SH-SY5Y (cell line): ENCODE data around the gene TOPAZ1.

ENCODE experiments used
- GATA2 ChIP-seq: IDR thresholded peaks from 2 replicates; pipeline ENCODE4 v1.6.1; 2011; ENCODE audit warnings: mild to moderate bottlenecking, low read depth, low read length
- GATA3 ChIP-seq: IDR thresholded peaks from 2 replicates; pipeline ENCODE4 v1.6.1; 2011; ENCODE audit warnings: low read depth, mild to moderate bottlenecking, low read length, moderate library complexity

The TOPAZ1 gene

GRCh38 chr3:44280631-44281030 lies 38.9 kb downstream of the TOPAZ1 start:
- no peak for TF ChIP-seq GATA2
- TF ChIP-seq GATA3, result no peak

- TF ChIP-seq GATA2 (no peak), GATA3 (no peak)
Observed at GRCh38 chr3:44284949-44285348, 43.3 kb downstream of the TOPAZ1 start.

DNA sequence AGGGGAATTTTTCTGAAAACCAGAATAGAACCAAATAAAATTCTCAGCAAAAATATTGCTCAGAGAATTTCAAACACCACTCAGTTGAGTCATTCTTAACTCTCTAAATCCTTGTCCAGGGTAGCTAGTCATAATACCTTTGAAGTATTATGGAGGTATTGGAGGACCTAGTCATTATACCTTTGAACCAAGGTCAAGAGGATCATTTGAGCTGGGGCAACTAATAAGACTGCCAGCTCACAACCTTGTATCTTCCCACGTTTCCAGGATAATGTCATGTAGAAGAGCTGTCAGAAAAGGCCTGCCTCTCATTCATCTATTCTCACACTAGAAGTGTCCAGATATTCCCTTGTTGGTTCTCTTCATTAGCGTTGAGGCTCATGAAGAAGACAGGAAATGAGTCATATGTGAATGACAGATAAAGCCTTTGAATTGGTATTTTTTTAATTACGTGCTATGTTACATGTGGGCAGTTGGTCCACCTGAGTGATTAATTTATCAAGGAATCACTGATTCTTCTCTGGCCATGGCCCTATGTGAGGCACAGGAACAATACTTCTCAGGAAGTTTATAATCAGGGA lies 48.3 kb downstream of the TOPAZ1 start:
- TF ChIP-seq GATA2 (no peak), GATA3 (no peak)

DNA sequence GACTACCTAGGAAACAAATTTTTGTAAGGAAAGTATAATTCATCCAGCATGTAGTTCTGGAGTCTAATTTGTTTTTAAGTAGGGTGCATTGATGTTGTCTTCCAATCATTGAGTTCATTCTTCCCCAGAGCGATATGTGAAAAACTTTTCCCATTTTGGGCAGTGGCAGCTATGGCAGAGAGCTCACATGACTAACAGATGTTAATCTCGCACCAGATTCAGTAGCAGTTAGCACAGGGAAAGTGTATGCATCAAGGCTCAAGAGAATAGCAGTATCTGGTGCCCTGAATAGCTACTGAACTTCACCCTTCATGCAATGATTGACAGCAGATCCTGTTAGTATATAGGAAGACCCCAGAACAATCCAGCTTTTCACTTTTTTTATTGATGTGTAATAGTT lies 50.6 kb downstream of the TOPAZ1 start:
- TF ChIP-seq GATA3, result no peak
- no peak for TF ChIP-seq GATA2

DNA sequence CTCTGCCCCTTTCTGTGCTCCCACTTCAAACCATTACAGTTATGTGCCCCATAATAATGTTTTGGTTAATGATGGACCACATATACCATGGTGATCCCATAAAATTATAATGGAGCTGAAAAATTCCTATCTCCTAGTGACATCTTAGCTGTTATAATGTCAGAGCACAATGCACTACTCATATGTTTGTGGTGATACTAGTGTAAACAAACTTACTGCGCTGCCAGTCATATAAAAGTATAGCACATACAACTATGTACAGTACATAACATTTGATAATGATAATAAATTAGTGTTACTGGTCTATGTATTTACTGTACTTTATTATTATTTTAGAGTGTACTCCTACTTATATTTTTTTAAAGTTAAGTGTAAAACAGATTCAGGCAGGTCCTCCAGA lies 51.3 kb downstream of the TOPAZ1 start:
- no peak for TF ChIP-seq GATA2
- no peak for TF ChIP-seq GATA3

DNA sequence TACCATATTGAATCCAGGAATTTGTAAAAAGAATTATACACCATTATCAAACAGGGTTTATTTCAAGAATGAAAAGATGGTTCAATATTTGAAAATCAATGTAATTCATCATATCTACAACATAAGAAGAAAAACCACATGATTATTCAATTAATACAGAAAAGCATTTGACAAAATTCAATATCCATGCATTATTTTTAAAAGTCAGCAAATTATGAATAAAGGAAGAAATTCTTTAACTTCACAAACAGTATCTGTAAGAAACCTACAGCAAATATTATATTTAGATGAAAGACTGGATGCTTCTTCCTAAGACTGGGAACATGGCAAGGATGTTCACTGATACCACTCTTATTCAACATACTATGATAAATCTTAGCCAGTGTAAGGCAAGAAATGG lies 55.6 kb downstream of the TOPAZ1 start:
- TF ChIP-seq GATA2 (no peak), GATA3 (no peak)

GRCh38 chr3:44301746-44302145 lies 60.1 kb downstream of the TOPAZ1 start:
- TF ChIP-seq GATA2 (no peak), GATA3 (no peak)

DNA sequence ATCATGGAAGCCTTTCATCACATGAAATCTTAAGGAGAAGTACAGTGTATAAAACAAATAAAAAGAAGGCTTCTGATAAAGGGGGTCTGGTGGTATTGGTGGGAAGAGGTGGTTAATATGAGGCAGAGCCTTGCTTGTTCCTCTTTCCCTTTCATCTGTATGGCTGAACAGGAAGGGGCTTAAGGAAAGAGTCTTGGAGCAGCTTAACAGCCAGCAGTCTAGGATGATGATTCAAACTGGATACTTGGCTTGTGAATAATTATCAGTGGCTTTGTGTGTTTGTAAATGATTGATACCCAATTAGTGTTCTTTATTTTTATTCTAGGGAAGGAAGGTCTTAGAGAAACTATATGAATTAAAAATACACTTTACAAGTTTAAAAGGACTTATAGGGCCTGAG lies 67.8 kb downstream of the TOPAZ1 start:
- TF ChIP-seq GATA2, result no peak
- no peak for TF ChIP-seq GATA3

DNA sequence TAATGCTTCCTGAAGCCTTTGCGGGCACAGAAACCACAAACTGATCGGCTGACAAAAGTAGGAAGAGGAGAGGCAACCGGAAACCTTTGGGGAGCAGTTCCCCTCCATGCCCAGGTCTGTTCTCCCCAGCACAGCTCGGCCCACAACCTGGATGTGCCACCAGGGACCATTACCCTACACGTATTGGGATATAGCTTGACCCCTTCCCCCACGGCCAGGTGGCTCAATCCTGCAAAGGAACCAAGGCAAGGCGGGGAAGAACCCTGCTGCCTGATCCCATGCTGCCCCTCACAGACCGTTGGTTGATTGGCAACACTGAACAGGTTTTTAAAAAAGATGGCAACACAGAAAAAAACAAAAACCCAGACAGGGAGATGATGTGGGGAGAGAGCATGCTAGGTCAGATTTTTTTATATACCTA lies 77.2 kb downstream of the TOPAZ1 start:
- TF ChIP-seq GATA3 (no peak), GATA2 (no peak)

DNA sequence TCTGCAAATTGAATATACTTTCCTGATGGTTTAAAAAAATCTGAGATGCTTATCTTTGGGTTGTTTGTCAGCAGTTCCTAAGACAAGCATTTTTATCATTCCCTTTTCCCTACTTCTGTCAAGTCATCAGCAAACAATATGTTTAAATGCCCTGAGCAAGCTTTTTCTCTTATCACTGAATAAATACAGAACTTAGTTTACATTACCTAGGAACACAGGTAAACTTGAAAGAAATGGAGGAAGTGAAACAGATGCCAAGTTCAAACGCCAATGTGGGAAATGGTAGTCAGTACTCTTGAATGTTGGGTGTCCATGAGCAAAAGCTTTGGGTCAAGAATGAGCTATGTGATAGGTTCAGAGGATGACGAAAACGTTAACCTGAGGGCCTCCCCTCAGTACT lies 79.6 kb downstream of the TOPAZ1 start:
- TF ChIP-seq GATA2 (no peak), GATA3 (no peak)

DNA sequence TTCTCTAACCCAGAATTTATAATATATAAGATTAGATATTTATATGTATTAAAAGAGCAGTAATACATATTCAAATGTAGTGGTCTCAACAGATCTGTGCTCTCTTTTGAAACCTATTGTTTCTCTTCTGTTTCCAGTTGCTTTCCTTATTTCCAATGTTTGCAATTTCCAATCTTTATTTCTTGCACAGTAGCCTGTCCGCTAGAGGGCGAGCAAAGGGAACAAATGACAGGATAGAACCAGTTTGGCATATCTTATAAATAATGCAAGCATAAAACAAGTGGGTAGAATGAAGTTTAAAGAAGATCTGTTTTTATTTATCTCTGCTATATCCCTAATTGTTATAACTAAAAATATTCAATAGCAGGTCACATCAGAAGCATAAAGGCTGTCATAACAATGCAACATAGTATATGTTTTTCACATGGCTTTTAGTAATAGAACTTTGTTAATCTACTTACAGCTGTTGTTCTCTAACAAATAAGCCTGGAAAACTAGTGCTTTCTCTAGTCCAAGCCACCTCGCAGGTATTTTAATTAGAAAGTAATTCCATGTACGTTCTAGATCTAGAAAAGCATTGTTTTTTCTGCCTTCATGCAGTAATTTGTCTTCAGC lies 81.8 kb downstream of the TOPAZ1 start:
- TF ChIP-seq GATA2 (no peak), GATA3 (no peak)

DNA sequence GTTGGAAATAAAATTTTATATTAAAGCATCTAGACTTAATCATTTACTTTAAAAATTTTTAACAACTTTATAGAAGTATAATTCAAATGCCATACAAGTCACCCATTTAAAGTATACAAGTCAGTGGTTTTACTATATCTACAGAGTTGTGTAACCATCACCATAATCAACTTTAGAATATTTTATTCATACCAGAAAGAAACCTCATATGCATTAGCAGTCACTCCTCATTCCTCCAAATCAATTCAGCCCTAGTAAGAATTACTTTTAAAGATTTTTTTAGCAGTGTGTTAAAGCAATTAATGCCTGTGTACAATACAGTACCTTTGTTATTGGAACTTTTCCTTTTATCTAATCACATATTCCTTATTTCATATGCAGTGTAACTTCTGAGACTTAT lies 82.9 kb downstream of the TOPAZ1 start:
- TF ChIP-seq GATA3 (no peak), GATA2 (no peak)

- TF ChIP-seq GATA3 (no peak), GATA2 (no peak)
Observed at GRCh38 chr3:44326019-44326418, 84.3 kb downstream of the TOPAZ1 start.

GRCh38 chr3:44326515-44326914 lies 84.8 kb downstream of the TOPAZ1 start:
- TF ChIP-seq GATA2 (no peak), GATA3 (no peak)

DNA sequence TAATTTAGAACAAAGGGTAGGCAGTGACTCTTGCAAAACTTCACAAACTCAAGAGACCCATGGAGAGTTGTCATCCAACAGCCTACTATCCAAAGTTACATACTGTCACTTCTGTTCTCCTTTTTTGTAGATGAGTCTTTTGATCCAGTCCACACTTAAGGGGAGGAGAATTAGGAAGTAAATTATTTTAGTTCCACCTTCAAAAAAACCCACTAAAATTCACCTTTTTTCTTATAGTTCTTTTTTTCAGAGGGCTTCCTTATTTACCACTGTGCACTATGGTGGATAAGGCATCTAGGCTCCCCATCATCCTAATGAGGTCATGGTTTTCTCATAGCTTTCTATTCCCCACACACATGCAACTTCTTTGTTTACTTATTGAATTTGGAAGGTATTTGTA lies 88.3 kb downstream of the TOPAZ1 start:
- TF ChIP-seq GATA3, result no peak
- TF ChIP-seq GATA2, result no peak

DNA sequence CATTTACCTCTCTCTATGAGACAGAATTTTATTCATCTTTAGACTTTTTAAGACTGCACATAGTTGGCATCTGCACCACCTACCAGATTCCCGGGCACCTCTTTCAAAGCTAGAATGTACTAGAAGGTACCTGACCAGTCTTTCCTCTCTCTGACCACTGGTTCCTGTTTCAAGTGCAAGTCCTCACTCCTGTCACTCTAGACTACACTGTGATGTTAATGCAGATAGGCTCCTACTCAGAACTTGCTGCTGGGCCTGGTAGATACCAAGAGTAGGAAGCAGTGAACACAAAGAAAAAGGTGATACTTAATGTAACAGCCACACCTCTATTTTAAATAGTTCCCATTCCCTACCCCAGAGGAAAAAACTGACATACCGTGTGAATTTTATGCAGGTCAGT lies 88.8 kb downstream of the TOPAZ1 start:
- TF ChIP-seq GATA3, result no peak
- TF ChIP-seq GATA2, result no peak

DNA sequence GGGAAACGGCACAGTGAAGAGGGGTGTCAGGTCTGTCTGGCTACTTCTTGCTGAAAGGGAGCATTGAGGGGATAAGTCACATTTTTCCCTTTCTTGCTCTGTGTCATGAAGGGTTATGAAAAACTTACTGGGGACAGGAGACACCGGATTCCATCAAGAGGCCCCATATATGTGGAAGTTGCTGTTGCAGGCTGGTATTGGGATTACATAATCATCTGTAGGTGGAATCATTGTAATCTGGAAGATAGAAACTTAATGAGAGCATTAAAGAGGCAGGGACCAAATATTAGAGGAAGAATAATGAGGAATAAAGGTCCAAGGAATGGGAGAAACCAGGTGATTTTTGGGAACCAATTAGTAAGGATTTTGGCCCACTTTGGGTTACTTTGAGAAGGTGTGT lies 92.6 kb downstream of the TOPAZ1 start:
- TF ChIP-seq GATA3 (no peak), GATA2 (no peak)
